HG03039 (cell line): ENCODE data around the gene LHFPL3.

Experiments
- ATAC-seq: cut with Tn5 transposase; IDR thresholded peaks from one replicate; pipeline ENCODE4 v1.9.1; 2021; ENCODE audit warnings: mild to moderate bottlenecking, moderate library complexity; ENCODE audit not compliant: unreplicated experiment

LHFPL3 gene

DNA sequence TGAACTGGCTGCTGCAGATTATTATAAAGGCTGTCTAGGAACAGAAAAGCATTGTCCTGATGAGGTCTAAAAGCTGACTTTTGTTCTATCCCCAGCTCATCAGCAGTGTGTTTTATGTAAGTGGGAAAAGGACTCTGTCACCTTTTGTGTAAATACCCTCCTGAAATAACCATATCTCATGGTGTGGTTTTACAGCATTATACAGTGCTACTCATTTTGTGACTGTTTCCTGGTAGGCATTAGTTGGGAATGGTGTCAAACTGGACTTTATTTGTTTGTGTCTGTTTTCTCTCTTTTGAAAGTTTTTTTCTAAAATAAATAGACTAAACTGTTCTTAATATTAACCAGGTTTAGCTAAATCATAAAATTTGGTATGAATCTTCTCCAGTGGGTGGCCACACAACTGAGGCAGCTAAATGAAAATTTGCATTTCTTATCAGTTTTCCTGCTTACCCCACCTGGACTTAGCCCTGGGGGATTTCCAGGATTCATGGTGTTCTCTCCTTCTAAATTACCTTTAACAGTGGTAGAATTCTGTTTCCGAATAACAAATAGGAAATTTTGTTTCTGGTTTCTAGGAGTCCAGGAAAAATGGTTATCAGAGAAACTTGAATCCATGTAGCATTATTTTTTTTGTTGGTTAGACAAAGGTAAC is 140.9 kb downstream of the LHFPL3 start:
- no peak for ATAC-seq

DNA sequence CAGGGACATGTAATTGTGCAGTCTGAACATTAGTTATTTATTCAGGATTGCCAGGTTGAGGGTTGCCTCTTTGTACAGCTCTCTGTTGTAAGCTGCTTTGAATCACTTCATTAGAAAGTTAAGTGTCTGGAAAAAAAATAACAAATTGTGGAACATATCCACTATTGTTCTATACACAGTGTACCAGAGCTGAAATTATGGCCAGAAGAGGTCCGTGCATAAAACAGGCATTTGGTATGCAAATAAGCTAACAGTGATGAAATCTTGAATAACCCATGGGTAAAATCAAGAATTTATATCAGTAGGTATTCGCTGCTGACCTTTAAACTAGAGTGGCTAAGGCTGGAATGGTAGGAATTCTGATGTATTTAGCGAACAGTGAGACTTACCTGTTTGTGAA is 152.1 kb downstream of the LHFPL3 start:
- no peak for ATAC-seq

DNA sequence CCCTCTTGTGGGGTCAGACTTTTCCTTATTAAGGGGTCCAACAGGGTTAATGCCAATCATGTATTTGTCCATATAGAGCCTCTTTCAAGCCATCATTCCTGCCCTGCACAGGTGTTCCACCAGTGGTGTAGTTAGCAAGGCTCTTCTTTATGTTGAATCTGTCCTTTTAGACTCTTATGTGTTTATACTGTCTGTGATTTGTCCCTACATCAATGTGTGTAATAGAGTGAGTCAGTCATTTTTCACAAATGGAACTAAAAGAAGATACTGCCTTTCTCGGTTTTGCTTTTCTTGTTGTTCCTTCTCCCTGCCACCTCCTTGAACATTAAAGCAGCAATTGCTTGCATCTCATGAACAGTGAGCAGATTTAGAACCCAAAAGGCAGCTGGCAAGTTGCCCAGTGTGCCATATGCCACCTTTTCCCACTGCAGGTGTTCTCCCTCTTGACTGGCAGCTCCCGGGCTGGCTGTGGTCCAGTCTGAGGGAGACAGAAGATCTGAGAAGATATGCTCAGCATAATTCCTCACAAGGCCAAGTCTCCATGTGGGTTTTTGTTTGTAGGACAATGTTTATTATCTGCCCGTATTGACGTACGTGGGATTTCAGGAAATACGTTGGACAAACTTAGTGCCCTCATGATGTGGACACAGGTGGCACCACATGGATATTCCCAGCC is 154.1 kb downstream of the LHFPL3 start:
- ATAC-seq = no peak

DNA sequence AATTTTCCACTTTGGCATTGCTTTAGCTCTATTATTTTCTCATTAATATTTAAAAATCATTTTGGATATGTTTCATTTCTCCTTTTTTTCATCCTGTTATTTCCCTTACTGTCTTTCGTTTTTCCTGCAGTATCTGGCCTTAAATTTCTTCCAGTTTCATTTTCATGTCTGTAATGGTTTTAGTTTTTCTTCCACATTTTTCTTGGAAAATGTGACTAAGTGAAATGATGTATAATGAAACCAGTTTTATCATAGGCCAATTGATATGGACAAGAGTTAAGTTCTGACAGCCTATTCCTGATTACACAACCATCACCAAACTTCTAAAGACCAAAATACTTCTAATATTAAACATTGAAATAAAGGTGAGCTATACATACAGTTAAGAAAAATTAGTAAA is 158.5 kb downstream of the LHFPL3 start:
- no peak for ATAC-seq

DNA sequence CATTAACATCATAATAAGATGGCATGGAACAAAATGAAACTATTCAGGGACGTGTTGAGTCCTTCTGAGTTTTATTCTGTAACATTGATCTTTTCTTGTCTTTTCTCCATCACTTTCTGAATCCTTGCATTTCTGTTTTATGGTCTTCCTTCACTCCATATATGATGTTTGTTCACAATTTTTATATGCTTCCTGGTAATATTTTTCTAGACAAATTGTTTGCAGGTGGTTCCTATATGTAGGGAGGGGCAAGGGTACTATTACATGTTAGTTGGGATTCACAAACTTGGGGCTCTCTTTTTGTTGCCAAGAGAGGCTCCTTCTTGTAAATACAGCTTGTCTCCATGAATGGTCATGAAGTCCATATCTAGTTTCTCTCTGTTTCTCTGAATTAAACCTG is 159.2 kb downstream of the LHFPL3 start:
- no peak for ATAC-seq

DNA sequence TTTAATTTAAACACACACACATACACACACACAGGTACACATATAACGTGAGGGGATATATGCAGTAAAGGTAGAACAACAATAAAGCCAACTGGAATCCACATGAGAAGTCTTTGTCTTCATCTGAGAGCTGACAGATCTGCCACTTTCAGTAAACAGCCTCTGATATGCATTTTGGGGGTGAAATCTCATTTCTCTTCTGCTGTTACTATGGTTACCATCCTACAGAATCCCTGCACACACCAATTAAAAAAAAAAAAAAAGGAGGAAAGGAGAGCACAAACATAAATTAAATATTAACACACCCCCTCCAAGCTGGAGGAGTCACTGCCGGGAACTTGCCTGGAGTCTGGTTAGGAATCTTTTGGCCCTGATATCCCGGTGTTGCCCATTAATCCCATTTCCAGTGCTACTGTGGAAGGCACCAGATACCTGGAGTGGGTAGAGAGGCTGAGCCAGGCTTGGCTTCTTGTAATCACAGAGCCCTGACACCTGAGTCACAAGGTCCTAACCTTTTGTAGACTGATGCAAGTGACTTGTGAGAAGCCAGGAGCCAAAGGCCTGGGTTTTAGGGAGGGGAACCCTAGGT is 169.1 kb downstream of the LHFPL3 start:
- ATAC-seq = no peak

DNA sequence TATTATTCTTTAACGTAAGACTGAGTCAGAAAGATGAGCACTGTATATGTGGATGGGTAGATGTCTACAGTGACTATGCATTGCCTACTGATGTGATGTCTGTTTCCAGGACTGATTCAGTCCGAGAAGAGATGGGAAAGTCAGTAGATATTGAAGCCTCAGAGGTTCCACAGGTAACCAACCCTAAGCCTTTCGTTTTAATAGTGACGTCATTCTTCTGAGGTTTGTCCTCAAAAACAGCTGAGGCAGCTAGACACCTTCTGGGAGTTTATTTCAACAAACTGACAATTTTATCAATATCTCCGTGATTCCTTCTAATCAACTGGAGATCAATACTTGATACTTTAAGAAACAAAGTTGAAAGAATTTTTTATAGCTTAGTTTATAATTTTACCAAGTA is 171.6 kb downstream of the LHFPL3 start:
- ATAC-seq = no peak

DNA sequence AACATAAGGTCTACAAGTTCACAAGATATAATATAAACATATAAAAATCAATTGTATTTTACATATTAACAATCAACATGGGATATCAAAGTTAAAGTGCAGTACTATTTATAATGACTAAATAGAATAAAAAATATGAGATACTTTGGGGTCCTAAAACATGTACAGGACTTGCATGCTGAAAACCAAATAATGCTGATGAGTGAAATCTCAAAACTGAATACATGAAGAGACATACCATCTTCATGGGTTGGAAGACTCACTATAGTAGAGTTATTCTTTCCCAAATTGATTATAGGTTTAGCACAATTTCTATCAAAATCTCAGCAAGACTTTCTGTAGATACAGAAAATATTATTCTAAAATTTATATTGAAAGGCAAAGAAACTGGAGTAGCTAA is 181.5 kb downstream of the LHFPL3 start:
- ATAC-seq = no peak

DNA sequence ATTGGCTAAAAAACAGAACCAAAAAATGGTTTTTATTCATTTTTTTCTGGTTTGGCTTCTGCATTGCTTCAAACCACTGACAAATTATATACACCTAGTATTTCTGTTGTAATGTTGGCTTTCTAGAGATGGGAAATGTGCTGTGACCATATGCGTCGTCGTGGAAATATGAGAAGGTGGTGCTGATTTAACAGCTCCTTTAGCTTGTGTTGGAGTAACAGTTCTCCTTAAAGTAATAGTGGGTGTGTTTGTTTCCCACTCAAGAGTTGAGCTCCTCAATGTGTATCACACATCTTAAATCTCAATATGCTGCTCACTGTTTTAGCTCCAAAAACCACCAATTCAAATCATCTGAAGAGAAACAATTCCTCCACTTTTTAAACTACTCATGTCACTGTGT is 196.4 kb downstream of the LHFPL3 start:
- no peak for ATAC-seq

DNA sequence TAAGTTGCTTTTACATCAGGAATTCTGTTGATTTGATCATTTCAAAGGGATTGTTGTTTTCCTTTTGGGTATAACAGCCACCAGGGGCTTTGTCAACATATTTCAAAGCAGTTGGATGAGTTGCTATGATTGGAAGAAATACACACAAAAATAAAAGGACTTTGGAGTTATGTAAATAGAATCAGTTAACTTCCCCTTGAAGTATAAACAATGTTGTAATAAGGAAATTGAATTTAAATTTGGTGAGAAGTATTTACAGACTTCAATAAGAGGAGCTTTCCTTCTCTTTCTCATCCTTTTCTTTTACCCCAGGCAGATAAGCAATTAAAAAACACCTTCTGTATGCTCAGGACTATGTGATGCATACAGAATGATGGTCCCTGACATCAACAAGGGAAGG is 199.7 kb downstream of the LHFPL3 start:
- no peak for ATAC-seq

DNA sequence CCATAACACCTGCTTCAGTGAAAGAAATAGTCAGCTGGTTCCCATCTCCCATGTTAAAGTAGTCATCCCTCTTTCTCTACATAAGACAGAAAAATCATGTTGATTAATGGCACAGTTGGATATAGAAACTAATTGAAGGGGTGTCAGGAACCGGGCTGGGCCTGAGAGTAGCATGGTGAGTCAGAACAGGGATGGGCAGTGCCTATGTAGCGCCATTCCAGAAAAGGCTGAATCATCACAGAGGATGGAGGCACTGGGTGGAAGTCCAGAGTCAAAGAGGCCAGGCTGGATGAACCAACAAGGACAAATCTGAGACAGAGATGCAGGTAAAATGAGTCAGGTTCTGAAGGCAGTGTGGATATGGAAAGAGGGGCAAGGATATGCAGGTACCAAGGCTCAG is 201.2 kb downstream of the LHFPL3 start:
- no peak for ATAC-seq

DNA sequence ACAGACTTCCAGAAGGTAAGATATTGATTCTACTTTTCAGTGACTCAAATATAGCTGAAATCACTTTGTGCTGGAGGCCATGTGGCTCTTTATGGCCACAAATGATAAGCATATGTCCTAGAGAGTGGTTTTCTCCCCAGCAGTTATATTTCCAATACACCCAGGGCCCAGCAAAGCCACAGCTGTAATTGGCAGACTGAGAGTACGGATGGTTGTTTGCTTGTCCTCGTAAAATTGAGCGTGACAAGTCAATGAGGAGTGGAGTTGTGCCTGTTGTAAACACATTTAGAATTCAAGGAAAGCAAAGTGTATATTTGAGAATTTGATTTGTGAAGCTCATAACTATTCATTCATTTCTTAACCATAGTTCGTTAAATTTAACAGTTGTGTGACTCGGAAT is 201.8 kb downstream of the LHFPL3 start:
- ATAC-seq = no peak

DNA sequence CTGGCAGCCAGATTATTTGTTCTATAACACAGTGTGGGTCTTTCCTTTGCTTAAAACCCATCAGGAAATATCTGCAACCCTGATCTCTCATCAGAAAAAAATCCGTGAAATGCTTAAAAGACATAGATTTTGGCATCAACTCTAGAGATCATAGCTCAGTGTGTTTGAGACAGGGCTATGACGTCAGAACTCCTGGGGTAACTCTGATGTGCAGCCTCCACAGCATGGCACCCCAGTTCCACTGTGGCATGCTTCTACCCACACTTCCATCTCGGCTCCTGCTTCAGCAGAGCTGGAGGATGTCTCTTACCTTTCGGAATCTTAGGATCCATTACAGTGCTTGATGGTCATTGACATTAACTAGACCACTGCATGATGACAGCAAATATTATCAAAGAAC is 205.7 kb downstream of the LHFPL3 start:
- ATAC-seq = no peak

DNA sequence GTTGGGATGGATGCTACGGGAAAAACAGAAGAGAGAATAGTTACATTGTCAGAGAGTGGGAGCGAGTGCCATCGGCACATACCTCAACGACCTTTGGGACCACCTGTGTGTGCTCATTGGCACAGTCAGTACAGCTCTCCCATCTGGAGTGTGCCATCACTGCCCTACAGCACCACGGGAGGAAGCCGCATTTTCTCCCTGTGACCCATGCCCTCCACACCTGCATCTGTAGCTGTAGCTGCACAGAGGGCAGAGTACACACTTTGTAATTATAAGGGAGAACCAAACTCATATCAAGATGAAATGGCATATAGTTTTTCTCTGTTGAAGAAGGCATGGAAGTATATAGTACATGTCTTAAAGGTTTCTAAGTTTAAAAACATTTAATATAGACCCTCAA is 207.4 kb downstream of the LHFPL3 start:
- ATAC-seq = no peak

DNA sequence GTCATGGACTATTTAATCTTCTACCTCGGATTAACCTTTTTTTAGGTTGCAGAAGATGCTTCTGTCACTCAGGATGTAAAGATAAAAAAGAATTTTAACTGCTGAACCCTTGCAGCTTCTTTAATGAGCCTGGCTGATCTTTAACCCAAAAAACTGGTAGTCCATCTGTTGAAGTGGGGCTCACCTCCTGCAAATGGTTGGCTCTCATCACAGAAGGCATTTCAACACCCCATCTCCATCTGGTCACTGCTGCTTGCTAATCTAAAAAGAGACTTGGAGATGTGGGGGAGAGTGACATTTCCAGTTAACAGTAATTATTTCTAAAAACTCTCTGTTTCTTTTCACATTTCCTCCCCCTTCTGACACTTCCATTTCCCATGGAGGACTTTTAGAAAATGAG is 208.6 kb downstream of the LHFPL3 start:
- no peak for ATAC-seq

DNA sequence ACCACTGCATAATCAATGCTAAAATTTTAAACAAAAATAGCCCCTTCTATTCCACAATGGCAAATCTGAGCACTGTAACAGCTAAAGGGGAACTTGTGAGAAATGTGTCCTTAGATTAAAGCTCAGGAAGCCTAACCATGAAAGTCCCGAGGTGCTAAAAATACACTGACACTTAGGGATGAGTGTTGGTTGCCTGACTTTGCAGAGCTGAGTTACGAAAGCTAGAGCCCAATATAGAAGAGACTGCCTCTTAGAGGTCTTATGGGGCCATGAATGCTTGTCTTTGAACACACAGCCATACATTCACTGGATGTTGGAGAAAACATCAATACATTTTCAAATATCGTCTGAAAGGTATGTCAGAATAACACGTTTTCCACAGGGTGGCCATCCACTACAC is 209.7 kb downstream of the LHFPL3 start:
- ATAC-seq = no peak

DNA sequence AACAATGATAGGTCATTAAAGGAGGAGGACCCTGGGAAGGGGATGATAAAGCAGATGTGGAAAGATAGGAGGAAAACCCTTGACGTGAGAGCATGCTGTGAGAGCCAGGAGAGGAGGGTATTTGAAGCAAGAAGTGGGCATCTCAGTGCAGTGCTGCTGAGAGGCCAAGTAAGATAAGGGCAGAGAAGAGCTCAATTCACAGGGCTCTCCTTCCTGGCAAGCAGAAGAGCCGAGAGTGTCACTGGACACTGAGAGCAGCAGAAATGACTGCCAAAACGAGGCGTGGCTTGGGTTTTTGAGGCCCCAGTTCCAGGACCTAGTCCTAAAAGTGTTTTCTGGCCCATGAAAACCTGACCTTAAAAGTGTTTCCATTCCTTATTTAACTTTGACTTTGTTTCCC is 213.5 kb downstream of the LHFPL3 start:
- ATAC-seq = no peak

DNA sequence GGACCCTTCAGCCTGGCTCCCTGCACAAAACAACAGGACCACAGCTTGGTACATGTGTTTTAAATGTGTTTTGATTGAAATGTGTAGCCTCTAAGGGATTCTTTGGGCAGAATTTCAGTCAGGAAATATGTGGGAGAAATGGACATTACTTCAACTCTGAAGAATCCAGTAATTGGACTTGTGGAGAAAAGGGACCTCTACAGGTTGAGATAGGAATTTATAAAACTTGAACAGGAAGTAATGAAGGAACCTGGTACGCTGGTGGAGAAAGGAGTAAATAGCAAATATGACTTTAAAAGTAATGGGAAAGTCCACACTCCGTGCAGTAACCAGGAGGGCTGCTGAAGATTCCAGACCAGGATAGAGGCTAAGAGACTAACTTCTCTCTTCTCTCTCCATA is 220.5 kb downstream of the LHFPL3 start:
- no peak for ATAC-seq

DNA sequence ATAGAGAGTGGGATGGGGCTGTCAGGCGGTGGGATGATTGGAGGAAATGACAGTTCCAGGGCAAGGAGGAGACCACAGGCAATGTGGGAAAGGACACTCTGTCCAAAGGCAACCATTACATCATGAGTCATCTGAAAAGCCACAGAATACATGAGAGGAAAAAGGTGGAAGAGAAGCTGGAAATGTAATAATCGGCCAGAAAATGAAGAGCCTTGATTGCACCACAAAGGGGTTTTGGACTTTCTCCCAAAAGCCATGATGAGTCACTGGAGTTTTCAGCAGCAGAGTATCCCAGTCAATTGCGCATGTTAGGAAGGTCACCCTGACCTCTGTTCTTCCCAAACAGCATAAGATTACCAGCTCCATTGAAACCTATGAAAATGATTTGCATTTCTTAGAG is 222.0 kb downstream of the LHFPL3 start:
- ATAC-seq = no peak

DNA sequence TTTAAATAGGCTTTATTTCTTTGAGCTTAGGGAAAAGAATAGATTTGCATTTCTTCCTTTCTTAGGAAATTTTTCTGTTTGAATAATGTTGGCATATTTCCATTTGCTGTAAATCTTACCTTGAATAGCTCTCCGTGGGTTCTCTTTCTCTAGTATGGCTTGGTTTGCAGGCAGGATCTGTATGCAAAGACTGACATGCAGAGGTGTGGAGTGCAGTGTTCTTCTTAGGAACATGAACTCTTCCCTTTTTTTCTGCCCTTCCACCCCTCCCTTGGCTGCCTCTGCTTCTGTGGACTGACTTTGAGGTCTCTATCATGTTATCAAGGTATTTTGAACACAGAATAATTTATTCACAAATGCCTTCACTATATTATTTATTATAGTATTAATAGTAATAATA is 222.8 kb downstream of the LHFPL3 start:
- no peak for ATAC-seq

DNA sequence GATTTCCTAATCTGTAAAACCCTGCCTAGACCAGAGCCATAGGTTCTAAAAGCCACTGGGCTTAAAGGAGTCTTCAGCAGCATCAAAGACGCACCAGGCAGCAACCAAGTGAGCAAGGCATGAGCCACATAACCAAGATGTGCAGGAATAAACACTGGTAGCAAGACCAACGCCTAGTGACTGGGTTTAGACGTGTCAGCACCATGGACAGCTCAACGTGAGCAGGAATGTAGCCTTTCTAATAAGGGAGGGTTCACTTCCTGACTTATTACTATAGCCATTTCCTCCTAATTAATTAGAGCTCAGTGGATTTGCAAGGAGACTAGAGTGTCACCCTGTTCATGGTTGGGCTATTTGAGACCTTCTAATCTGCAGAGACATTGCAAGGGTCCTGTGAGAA is 223.7 kb downstream of the LHFPL3 start:
- no peak for ATAC-seq

DNA sequence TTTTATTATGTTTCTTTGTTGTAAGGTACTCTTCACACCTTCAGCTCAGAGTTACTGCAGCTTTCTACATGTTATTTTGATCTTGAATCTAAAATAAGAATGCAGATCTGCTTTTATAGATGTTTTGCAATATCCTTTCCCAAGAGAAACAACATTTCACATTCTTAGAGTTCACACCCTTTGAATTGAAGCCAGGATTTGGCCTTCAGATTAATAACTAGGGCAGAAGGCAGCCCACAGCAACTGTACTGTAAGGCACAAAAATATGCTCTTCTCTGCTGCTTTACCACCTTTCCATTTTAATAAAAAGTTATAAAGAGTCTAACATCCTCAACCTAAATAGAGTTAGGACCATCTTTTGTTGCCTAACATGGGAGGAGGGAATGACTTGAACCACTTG is 224.7 kb downstream of the LHFPL3 start:
- no peak for ATAC-seq
